Dermis microvascular lymphatic vessel endothelial cell (primary cell): ENCODE measurements around the gene SMYD5. TPM values are rescaled to one million over a fixed set of nuclear protein-coding genes. Genes with fewer than 3 reads are reported as not detected.
"Not testable (repeated sequence)": the region's sequence is repeated elsewhere in the genome, so short reads cannot be mapped to it uniquely, and the experiment has no call there.

Experiments used
- DNase-seq, 2 donors: peaks; one replicate each; pipeline versions ENCODE4 v3.0.0 to v3.0.0-alpha.2; 2010; ENCODE audit warnings: low read depth in 2 of 2
- total RNA-seq: library from RNA; depleted of rRNA; stranded (reverse); fragments of >200 nt; gene quantifications from 2 replicates; pipeline ENCODE4 v1.2.1, GENCODE V29; 2014

The SMYD5 gene
- total RNA-seq, 1 donor from 2014 or later: 11.2 TPM

GRCh38 chr2:73259704-73260337, 45.8 kb downstream of the SMYD5 start:
- DNase-seq: no peak

- peak; percentile 12 to 57 for DNase-seq
Measured at GRCh38 chr2:73260338-73260984, 46.4 kb downstream of the SMYD5 start.

- no peak for DNase-seq
Measured at GRCh38 chr2:73262108-73262651, 48.1 kb downstream of the SMYD5 start.

GRCh38 chr2:73262691-73263429, 48.8 kb downstream of the SMYD5 start:
- not testable (repeated sequence) for DNase-seq

GRCh38 chr2:73263540-73264331, 49.7 kb downstream of the SMYD5 start:
- no peak for DNase-seq

- DNase-seq: no peak
Measured at GRCh38 chr2:73264332-73264606, 50.2 kb downstream of the SMYD5 start.

- DNase-seq: no peak
Measured at GRCh38 chr2:73264783-73265182, 50.7 kb downstream of the SMYD5 start.

- DNase-seq: no peak
Measured at GRCh38 chr2:73265298-73266060, 51.4 kb downstream of the SMYD5 start.

GRCh38 chr2:73266061-73266901, 52.2 kb downstream of the SMYD5 start:
- no peak for DNase-seq

- no peak for DNase-seq
Measured at GRCh38 chr2:73267008-73267407, 53.0 kb downstream of the SMYD5 start.

GRCh38 chr2:73268366-73268829, 54.4 kb downstream of the SMYD5 start:
- DNase-seq: no peak

- peak in 1 of 2 donors; percentile 8 for DNase-seq
Measured at GRCh38 chr2:73268830-73269685, 55.0 kb downstream of the SMYD5 start.

GRCh38 chr2:73269686-73270465, 55.8 kb downstream of the SMYD5 start:
- DNase-seq: no peak

GRCh38 chr2:73272270-73272669, 58.2 kb downstream of the SMYD5 start:
- DNase-seq: no peak
